ENCODE data around the gene SCIN. TPM values are rescaled to one million over a fixed set of nuclear protein-coding genes. Genes with fewer than 3 reads are reported as not detected.
A peak's percentile ranks its signal among the peaks of the same experiment; 100 is the strongest.
"Not testable (repeated sequence)": the region's sequence is repeated elsewhere in the genome, so short reads cannot be mapped to it uniquely, and the experiment has no call there.

The SCIN gene
- total RNA-seq, 1 donor from 2014 or later = under 0.01 TPM

DNA sequence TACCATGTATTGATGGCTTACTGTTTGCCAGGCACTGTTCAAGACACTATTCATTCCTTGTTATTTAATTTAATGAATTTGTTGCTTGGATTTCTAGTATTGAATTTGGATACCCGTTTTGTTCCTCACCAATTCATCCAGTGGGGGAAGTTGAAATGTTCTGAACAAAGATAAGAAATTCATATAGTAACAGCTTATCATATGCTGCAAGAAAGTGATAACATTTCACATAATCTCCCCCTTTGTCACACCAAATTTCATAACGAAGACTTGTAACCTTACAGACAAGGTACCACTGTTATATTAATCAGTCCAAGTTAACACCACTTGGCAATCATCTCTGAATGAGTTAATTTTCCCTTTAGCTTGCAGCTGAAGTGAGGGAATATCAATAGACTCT is 42.1 kb downstream of the SCIN start:
- no peak for DNase-seq (ENCODE audit: low read depth, low spot score)

GRCh38 chr7:12619461-12620069 is 49.0 kb downstream of the SCIN start:
- no peak for DNase-seq (ENCODE audit: low read depth, low spot score)

GRCh38 chr7:12620371-12620770 is 49.9 kb downstream of the SCIN start:
- peak; percentile 50 for DNase-seq (ENCODE audit: low read depth, low spot score)

- no peak for DNase-seq (ENCODE audit: low read depth, low spot score)
Measured at GRCh38 chr7:12623223-12623622, 52.7 kb downstream of the SCIN start.

- DNase-seq (ENCODE audit: low read depth, low spot score) = no peak
Measured at GRCh38 chr7:12623885-12624498, 53.5 kb downstream of the SCIN start.

- no peak for DNase-seq (ENCODE audit: low read depth, low spot score)
Measured at GRCh38 chr7:12625836-12626235, 55.3 kb downstream of the SCIN start.

DNA sequence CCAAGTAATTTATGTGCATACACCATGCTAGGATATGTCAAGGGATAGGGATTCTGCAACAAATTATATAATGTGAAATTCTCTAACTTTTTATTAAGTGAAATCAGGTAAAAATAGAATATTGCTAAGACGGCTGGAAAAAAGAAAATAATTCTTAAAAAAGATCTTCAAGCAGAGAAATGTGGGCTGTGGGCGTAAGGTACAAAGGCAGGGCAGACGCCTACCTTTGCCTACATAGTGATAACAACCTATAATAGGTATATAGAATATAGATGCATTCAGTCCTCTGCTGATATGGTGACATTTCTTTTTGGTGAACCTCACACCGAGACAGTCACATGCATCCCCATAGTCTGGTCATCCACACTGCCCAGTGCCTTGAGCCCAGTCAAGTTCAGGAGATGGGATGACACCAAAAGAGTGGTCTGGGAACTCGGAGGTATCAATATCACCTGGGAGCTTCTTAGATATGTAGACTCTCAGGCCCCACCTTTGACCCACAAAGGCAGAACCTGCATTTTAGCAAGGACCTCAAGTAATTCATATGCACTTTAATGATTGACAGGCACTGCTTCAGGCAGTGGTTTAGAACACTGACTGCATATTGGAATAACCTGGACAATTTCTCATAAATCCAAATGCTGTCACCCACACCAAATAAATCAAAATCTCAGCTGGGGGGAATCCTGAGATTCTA is 59.4 kb downstream of the SCIN start:
- no peak for DNase-seq (ENCODE audit: low read depth, low spot score)

GRCh38 chr7:12630513-12630819 is 59.9 kb downstream of the SCIN start:
- no peak for DNase-seq (ENCODE audit: low read depth, low spot score)

DNA sequence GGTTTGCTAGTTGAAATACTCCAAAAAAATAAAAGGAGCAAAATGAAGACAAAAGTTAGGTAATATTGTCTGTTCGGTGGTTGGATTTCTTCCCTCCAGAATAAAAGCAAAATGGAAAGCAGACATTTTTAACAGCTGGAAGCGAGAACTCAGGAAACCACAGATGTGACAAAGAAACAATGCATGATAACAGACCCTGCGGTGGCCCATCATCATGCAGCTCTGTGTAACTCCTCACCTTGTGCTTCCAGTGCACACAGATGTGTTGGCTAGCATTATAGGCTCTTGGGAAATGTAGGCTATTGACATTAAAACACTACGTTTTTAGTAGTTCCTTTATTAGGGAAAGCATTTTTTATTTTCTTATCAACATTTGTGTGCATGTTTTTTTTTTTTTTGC is 63.1 kb downstream of the SCIN start:
- DNase-seq (ENCODE audit: low read depth, low spot score) = no peak

GRCh38 chr7:12635830-12636229 is 65.3 kb downstream of the SCIN start:
- DNase-seq (ENCODE audit: low read depth, low spot score) = no peak

GRCh38 chr7:12637328-12637727 is 66.8 kb downstream of the SCIN start:
- DNase-seq (ENCODE audit: low read depth, low spot score) = no peak

- DNase-seq (ENCODE audit: low read depth, low spot score) = no peak
Measured at GRCh38 chr7:12637819-12638592, 67.5 kb downstream of the SCIN start.

DNA sequence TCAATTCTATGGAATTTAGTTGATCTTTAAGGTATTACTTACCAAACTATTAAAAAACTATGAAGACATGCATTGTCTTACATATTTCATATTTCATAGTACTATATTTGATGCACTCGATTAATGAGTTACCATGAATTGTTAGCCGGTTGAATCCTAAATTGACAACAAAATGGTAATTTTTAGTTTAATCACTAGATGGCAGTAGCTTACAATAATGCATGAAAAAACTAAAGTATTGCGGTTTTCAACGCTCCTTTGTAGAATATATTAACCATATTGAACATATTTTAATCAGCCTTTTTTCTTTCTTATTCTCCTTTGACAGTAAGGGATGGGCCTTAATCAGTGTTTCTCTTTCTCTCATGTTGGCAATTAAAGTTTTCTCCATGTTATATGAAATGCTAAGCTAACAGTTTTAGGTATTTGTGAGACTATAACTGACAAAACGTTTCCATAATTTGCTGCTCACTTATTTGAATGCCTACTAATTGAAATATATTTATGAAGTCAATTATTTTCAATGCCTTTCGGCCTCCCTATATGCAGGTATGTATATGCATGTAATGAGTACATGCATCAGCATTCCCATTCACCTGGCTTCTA is 68.4 kb downstream of the SCIN start:
- no peak for DNase-seq (ENCODE audit: low read depth, low spot score)

DNA sequence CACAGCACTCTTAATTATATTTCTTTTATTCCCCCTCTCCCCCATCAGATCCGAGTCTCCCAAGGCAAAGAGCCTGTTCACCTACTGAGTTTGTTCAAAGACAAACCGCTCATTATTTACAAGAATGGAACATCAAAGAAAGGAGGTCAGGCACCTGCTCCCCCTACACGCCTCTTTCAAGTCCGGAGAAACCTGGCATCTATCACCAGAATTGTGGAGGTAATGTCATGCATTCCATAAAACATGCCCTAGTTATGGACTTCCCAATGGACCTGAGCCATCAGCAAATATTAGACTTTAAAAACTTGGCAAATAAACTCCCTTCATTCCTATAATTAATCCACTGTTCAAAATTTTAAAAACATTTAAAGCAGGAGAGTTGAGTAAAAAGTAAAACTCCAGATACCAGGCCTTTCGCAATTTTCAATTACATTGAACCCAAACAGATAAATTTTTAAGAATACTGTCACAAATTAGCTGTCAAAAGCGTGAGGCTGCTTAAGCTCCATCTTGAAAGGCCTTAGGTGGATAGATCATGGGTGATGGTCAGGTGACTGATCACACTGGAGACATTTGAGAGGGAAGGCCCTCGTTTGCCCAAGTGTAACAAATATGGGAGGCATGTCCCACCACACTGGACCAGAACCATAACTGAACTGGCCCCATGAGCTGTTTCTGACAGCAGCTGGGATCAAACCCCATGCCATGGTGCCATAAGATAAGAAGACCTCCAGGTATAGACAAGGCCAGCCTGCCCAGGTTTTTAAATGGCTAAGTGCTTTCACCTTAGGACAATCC is 70.0 kb downstream of the SCIN start:
- DNase-seq (ENCODE audit: low read depth, low spot score) = no peak

- DNase-seq (ENCODE audit: low read depth, low spot score) = no peak
Measured at GRCh38 chr7:12641196-12641595, 70.7 kb downstream of the SCIN start.

DNA sequence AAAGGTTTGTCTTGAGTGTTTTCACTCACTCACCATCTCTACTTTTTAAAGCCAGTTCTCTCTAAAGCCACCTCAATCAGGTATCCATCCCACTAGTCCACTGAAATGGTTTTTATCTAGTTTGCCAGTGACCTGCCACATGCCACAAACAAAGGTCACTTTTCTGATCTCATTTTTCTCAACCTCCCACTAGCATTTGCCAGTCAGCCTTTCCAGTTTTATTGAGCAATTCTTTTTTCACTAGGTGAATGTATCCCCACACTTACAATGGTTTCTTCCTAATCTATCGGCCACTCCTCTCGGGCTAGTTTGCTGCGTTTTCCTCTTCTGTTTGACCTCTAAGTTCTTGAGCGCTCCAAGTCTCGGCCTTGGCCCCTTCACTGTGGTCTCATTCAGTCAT is 72.0 kb downstream of the SCIN start:
- no peak for DNase-seq (ENCODE audit: low read depth, low spot score)

DNA sequence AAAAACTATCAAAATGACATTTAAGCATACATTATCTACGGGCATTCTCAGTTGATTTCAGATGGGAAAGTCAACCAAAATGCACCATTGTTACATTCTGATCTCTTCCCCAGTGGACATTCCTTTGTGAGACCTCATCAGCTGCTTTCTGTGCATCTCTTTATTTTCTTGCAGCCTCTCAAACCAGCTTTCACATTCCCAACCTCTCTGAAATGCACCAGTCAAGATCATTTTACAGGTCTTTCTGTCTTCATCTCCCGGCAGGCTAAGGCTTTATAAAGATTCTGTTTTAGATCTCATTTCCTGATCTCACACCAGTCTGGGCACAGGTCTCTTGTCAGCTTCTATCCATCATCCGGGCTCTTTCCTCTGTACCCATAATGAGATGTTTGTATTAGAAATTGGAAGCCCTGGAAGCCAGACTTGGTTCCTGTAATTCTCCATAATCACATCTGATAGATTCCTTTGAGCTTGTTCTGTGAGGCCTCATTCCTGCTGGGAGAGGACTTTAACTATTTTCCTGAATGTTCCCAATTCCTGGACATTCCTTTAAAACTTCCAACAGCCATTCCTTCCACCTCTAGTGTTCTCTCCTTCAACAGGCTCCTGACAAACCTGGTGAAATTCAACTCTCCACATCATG is 72.6 kb downstream of the SCIN start:
- no peak for DNase-seq (ENCODE audit: low read depth, low spot score)

DNA sequence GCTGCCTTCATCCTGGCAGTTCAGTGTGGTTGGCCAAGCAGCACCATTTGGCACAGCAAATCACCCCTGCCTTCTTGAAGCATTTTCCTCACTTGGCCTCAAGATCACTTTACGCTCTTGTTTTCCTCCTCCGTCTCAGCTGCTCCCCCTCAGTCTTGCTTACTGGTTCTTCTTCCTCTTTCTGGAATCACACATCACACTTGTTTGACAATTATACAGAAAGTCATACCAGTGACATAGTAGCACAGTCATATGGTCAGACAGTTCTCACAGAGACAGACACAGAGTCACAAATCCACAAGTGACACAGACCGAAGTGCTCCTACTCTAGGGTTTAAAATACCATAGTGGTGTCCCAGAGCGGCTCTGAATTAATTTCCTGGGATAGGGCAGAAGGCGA is 73.1 kb downstream of the SCIN start:
- no peak for DNase-seq (ENCODE audit: low read depth, low spot score)

DNA sequence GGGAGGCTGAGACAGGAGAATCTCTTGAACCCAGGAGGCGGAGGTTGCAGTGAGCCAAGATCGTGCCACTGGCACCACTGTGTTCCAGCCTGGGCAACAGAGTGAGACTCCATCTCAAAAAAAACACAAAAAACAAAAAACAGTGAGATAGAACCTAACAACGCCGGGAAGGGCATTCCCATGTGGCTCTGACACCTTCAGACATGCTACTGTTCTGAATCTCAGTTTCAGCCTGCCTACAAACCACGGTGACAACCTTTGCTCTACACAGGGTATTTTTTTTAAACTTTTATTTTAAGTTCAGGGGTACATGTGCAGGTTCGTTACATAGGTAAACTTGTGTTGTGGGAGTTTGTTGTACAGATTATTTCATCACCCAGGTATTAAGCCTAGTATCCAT is 74.7 kb downstream of the SCIN start:
- not testable (repeated sequence) for DNase-seq (ENCODE audit: low read depth, low spot score)

GRCh38 chr7:12646139-12646538 is 75.6 kb downstream of the SCIN start:
- no peak for DNase-seq (ENCODE audit: low read depth, low spot score)
